HepG2 (cell line): Measurements from ENCODE around the gene TEX9. TPM values are rescaled to one million over a fixed set of nuclear protein-coding genes. Genes with fewer than 3 reads are reported as not detected.

Source experiments
- ATAC-seq: fragments of 200-7000 bp; cut with Tn5 transposase; 3 replicates; pipeline ENCODE4 v1.9.1; 2020; ENCODE audit warnings: mild to moderate bottlenecking, moderate library complexity
- BruUV-seq: library from RNA; stranded (reverse); fragments of 400-500 nt; replicated peaks from 2 replicates; lab custom pipeline; 2021; lab: Mats Ljungman, UMichigan
- CTCF ChIA-PET: fragments of 300-600 bp; formaldehyde crosslinking; extraction: SDS; loops from one replicate; lab custom pipeline; 2021; ENCODE audit warnings: low total read pairs, inconsistent platforms, low intra/inter-chr PET ratio; lab: Yijun Ruan, JAX
- POLR2A ChIA-PET: fragments of 350-600 bp; sonication (Branson Sonifier 250); formaldehyde crosslinking; loops from one replicate; lab custom pipeline; 2020; ENCODE audit warnings: antibody characterized with exemption, inconsistent platforms; lab: Yijun Ruan, JAX
- DNase-seq: peaks from one replicate; pipeline ENCODE4 v3.0.0-alpha.2; 2015; ENCODE audit warnings: low spot score
- FAIRE-seq: peaks from 3 replicates; lab custom pipeline; 2011; peaks lifted over from hg19 to GRCh38; lab: Jason Lieb, UNC
- H2AFZ ChIP-seq: one replicate; pipeline ENCODE4 v1.6.1; 2011; ENCODE audit warnings: low read length, inconsistent platforms
- H3K27ac ChIP-seq: fragments of 300-600 bp; 3 replicates; pipeline ENCODE4 v1.8.0; 2011; ENCODE audit warnings: mixed run types, mild to moderate bottlenecking, mixed read lengths, low read length, inconsistent platforms; ENCODE audit not compliant: insufficient read depth; ENCODE audit errors: extremely low read length
- H3K27me3 ChIP-seq, 2 experiments: fragments of 200-600 bp in 1 of 2; 2 replicates in 1 of 2; 3 replicates in 1 of 2; pipeline versions ENCODE4 v1.6.0 to v1.8.0; 2011; ENCODE audit warnings: low read length in 2 of 2, mild to moderate bottlenecking in 2 of 2, moderate library complexity in 2 of 2, inconsistent platforms in 1 of 2; ENCODE audit not compliant: insufficient read depth in 2 of 2, control insufficient read depth in 1 of 2
- H3K36me3 ChIP-seq, 2 experiments: fragments of 200-600 bp in 1 of 2; replicated peaks in 1 of 2; 2 replicates in 1 of 2; 3 replicates in 1 of 2; pipeline versions ENCODE4 v1.5.1 to v1.8.0; 2011; ENCODE audit warnings: low read length in 2 of 2, inconsistent platforms in 1 of 2; ENCODE audit not compliant: insufficient read depth in 2 of 2, control insufficient read depth in 1 of 2
- H3K4me1 ChIP-seq: 2 replicates; pipeline ENCODE4 v1.5.1; 2012; ENCODE audit warnings: low read length, inconsistent platforms; ENCODE audit not compliant: insufficient read depth
- H3K4me2 ChIP-seq: 2 replicates; pipeline ENCODE4 v1.6.0; 2011; ENCODE audit warnings: low read depth, low read length, inconsistent platforms
- H3K4me3 ChIP-seq, 3 experiments: fragments of 200-600 bp in 1 of 3; sonication (generic), shearing (Covaris generic) in 1 of 3; replicated peaks in 1 of 3; 2 replicates each; pipeline ENCODE4 v1.5.1; 2011 to 2016; ENCODE audit warnings: low read length in 3 of 3, inconsistent platforms in 2 of 3, low read depth in 2 of 3, mild to moderate bottlenecking in 2 of 3, control low read depth in 1 of 3, mixed read lengths in 1 of 3; ENCODE audit not compliant: insufficient read depth in 1 of 3
- H3K79me2 ChIP-seq: one replicate; pipeline ENCODE4 v1.6.1; 2011; ENCODE audit warnings: low read length, inconsistent platforms; ENCODE audit not compliant: insufficient read depth
- H3K9ac ChIP-seq: 2 replicates; pipeline ENCODE4 v1.6.0; 2011; ENCODE audit warnings: mild to moderate bottlenecking, low read depth, low read length, inconsistent platforms; ENCODE audit not compliant: insufficient read depth
- H3K9me3 ChIP-seq: 2 replicates; pipeline ENCODE4 v1.5.1; 2012; ENCODE audit warnings: mild to moderate bottlenecking, low read length
- H4K20me1 ChIP-seq: 2 replicates; pipeline ENCODE4 v1.6.0; 2011; ENCODE audit warnings: inconsistent platforms, mild to moderate bottlenecking, low read length, moderate library complexity; ENCODE audit not compliant: insufficient read depth
- ATF3 ChIP-seq: sonication (generic); formaldehyde crosslinking; IDR thresholded peaks from 2 replicates; pipeline ENCODE4 v1.4.0; 2020; ENCODE audit warnings: missing genetic modification reagents
- ETV5 ChIP-seq: IDR thresholded peaks from 2 replicates; pipeline ENCODE4 v1.6.1; 2018; ENCODE audit warnings: missing biosample characterization, missing genetic modification reagents, inconsistent platforms, borderline replicate concordance
- GLI4 ChIP-seq: sonication (generic); formaldehyde crosslinking; IDR thresholded peaks from 2 replicates; pipeline ENCODE4 v1.5.1; 2020; ENCODE audit warnings: missing genetic modification reagents, mild to moderate bottlenecking, moderate library complexity, borderline replicate concordance
- HDAC6 ChIP-seq: fragments of 200-600 bp; sonication (generic); IDR thresholded peaks from 2 replicates; pipeline ENCODE4 v1.7.0; 2017; ENCODE audit warnings: mild to moderate bottlenecking, antibody characterized with exemption, low read length, low read depth
- HNF4G ChIP-seq, 2 experiments: sonication (generic) in 1 of 2; formaldehyde crosslinking in 1 of 2; IDR thresholded peaks; 2 replicates each; pipeline versions ENCODE4 v1.4.0 to v1.6.1; 2011 to 2020; ENCODE audit warnings: borderline replicate concordance in 2 of 2, low read depth in 2 of 2, mild to moderate bottlenecking in 2 of 2, low read length in 1 of 2, missing genetic modification reagents in 1 of 2, moderate library complexity in 1 of 2
- KLF11 ChIP-seq: IDR thresholded peaks from 2 replicates; pipeline ENCODE4 v1.6.1; 2016; ENCODE audit warnings: missing compliant biosample characterization
- NFE2 ChIP-seq: sonication (generic); formaldehyde crosslinking; IDR thresholded peaks from 2 replicates; pipeline ENCODE4 v1.4.0; 2020; ENCODE audit warnings: missing genetic modification reagents
- SMARCE1 ChIP-seq: fragments of 450-650 bp; IDR thresholded peaks from 2 replicates; pipeline ENCODE4 v1.6.1; 2017; ENCODE audit warnings: borderline replicate concordance
- ZNF350 ChIP-seq: sonication (generic); formaldehyde crosslinking; IDR thresholded peaks from 2 replicates; pipeline ENCODE4 v1.4.0; 2020; ENCODE audit warnings: mild to moderate bottlenecking, low read depth, missing genetic modification reagents, borderline replicate concordance
- ZNF784 ChIP-seq: sonication (generic); formaldehyde crosslinking; IDR thresholded peaks from 2 replicates; pipeline ENCODE4 v1.5.1; 2020; ENCODE audit warnings: missing genetic modification reagents, mild to moderate bottlenecking, borderline replicate concordance
- WGBS: methylation state at CpG from one replicate; pipeline ENCODE4 v1.1.6; 2017; ENCODE audit warnings: low lambda C conversion rate; 5-methylcytosine and 5-hydroxymethylcytosine counted together
- in situ Hi-C: cut with HindIII; loops from 2 replicates; pipeline ENCODE4 v1.10.0; 2017; ENCODE audit warnings: low pct_unique_long_range_greater_than_20kb; ENCODE audit not compliant: extremely low pct_ligation_motif_present
- intact Hi-C: fragments of 100-400 bp; cut with micrococcal nuclease; formaldehyde crosslinking; loops from one replicate; pipeline ENCODE4 v1.10.0; 2022; ENCODE audit not compliant: unreplicated experiment
- polyA plus RNA-seq, 8 experiments: library from polyadenylated mRNA; depleted of rRNA in 3 of 8; stranded (reverse) in 7 of 8; unstranded in 1 of 8; fragments of >200 nt; fragmentation: Illumina TruSeq in 4 of 8; extraction: Trizol in 4 of 8; gene quantifications; 2 replicates each; pipeline versions ENCODE4 v1.2.1 to v1.2.3, GENCODE V29; 2011 to 2016; ENCODE audit warnings: low read depth in 4 of 8, missing spikeins in 1 of 8, mixed read lengths in 1 of 8; ENCODE audit not compliant: insufficient read depth in 1 of 8
- total RNA-seq, 5 experiments: library from RNA; depleted of rRNA; stranded (reverse); fragments of >200 nt; fragmentation: Illumina TruSeq; extraction: Trizol; gene quantifications; 2 replicates each; pipeline ENCODE4 v1.2.3, GENCODE V29; 2016; ENCODE audit warnings: low read depth in 1 of 5
- TF ChIP-seq, protein P1 (sequence below): sonication (generic); formaldehyde crosslinking; IDR thresholded peaks from 2 replicates; pipeline ENCODE4 v1.5.1; 2020; ENCODE audit warnings: missing genetic modification reagents, mild to moderate bottlenecking, borderline replicate concordance
- TF ChIP-seq, protein P2 (sequence below): IDR thresholded peaks from 2 replicates; pipeline ENCODE4 v1.6.1; 2016; ENCODE audit warnings: control low read depth

The TEX9 gene
- total and polyA plus RNA-seq, 2 of the 13 experiments (the other 11 are each of a cell fraction or from before 2014, with no cell fraction given), result 0.82 to 6.9 TPM

GRCh38 chr15:56337084-56337725 lies 28.0 kb upstream of the TEX9 start:
- intact Hi-C loops (no loop called here), in situ Hi-C loops (no loop called here)
- Histone ChIP-seq H2AFZ (no peak overlapping the region), H4K20me1 (no peaks in the 10 kb centered on the region), H3K79me2 (no peaks in the 10 kb centered on the region), H3K4me3 (no peak overlapping the region), H3K4me2 (no peak overlapping the region), H3K4me1 (no peaks in the 10 kb centered on the region), H3K9me3 (no peaks in the 10 kb centered on the region; the same call in 1 of the 2 replicates), H3K27ac (no peak overlapping the region), H3K27me3 (no peaks in the 10 kb centered on the region), H3K9ac (no peak overlapping the region), H3K36me3 (no peaks in the 10 kb centered on the region)
- ATAC-seq, result no peak
- no peak for FAIRE-seq
- WGBS, result 0% methylated on average over 2 of the region's 2 CpGs
- ChIA-PET CTCF (no interaction called here), POLR2A (no interaction called here)
- TF ChIP-seq, protein P1, sequence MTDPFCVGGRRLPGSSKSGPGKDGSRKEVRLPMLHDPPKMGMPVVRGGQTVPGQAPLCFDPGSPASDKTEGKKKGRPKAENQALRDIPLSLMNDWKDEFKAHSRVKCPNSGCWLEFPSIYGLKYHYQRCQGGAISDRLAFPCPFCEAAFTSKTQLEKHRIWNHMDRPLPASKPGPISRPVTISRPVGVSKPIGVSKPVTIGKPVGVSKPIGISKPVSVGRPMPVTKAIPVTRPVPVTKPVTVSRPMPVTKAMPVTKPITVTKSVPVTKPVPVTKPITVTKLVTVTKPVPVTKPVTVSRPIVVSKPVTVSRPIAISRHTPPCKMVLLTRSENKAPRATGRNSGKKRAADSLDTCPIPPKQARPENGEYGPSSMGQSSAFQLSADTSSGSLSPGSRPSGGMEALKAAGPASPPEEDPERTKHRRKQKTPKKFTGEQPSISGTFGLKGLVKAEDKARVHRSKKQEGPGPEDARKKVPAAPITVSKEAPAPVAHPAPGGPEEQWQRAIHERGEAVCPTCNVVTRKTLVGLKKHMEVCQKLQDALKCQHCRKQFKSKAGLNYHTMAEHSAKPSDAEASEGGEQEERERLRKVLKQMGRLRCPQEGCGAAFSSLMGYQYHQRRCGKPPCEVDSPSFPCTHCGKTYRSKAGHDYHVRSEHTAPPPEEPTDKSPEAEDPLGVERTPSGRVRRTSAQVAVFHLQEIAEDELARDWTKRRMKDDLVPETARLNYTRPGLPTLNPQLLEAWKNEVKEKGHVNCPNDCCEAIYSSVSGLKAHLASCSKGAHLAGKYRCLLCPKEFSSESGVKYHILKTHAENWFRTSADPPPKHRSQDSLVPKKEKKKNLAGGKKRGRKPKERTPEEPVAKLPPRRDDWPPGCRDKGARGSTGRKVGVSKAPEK (CRISPR knock-in tag), result no peak
- no peak for TF ChIP-seq ZNF784 (CRISPR knock-in tag)
- TF ChIP-seq ETV5 (CRISPR knock-in tag), result no peak
- TF ChIP-seq, protein P2, sequence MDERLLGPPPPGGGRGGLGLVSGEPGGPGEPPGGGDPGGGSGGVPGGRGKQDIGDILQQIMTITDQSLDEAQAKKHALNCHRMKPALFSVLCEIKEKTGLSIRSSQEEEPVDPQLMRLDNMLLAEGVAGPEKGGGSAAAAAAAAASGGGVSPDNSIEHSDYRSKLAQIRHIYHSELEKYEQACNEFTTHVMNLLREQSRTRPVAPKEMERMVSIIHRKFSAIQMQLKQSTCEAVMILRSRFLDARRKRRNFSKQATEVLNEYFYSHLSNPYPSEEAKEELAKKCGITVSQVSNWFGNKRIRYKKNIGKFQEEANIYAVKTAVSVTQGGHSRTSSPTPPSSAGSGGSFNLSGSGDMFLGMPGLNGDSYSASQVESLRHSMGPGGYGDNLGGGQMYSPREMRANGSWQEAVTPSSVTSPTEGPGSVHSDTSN (CRISPR knock-in tag), result no peak
- no peak for TF ChIP-seq ZNF350 (CRISPR knock-in tag)
- TF ChIP-seq GLI4 (CRISPR knock-in tag), result no peak
- no peak for TF ChIP-seq HDAC6
- TF ChIP-seq SMARCE1, result no peak
- TF ChIP-seq KLF11 (CRISPR knock-in tag), result no peak
- no peak for TF ChIP-seq ATF3 (CRISPR knock-in tag)
- no peak for TF ChIP-seq NFE2
- no peak for TF ChIP-seq HNF4G (IDR thresholded peaks at IDR 0.05; ENCODE audit: borderline replicate concordance, low read depth, low read length)
- TF ChIP-seq HNF4G (CRISPR knock-in tag; IDR thresholded peaks at IDR 0.05; ENCODE audit: borderline replicate concordance, low read depth), result no peak
- no TSS peak for BruUV-seq
- DNase-seq, result no peak
